GM18499 (cell line): ENCODE data around the gene SLC39A8.

ENCODE experiments used
- ATAC-seq: cut with Tn5 transposase; IDR thresholded peaks from one replicate; pipeline ENCODE4 v1.9.1; 2021; ENCODE audit warnings: moderate number of reproducible peaks; ENCODE audit not compliant: insufficient read depth, unreplicated experiment

The SLC39A8 gene

GRCh38 chr4:102342404-102343074 is 2.7 kb downstream of the SLC39A8 start:
- ATAC-seq = no peak

- ATAC-seq = no peak
Measured at GRCh38 chr4:102341201-102341600, 4.1 kb downstream of the SLC39A8 start.

- ATAC-seq = no peak
Measured at GRCh38 chr4:102339018-102339417, 6.3 kb downstream of the SLC39A8 start.

GRCh38 chr4:102338405-102338804 is 6.9 kb downstream of the SLC39A8 start:
- no peak for ATAC-seq

GRCh38 chr4:102335616-102336015 is 9.7 kb downstream of the SLC39A8 start:
- ATAC-seq = no peak

GRCh38 chr4:102334624-102335023 is 10.7 kb downstream of the SLC39A8 start:
- no peak for ATAC-seq

GRCh38 chr4:102333787-102334186 is 11.5 kb downstream of the SLC39A8 start:
- ATAC-seq = no peak

GRCh38 chr4:102328045-102328444 is 17.2 kb downstream of the SLC39A8 start:
- ATAC-seq = no peak

GRCh38 chr4:102326951-102327350 is 18.3 kb downstream of the SLC39A8 start:
- no peak for ATAC-seq

GRCh38 chr4:102324730-102325129 is 20.6 kb downstream of the SLC39A8 start:
- no peak for ATAC-seq

- ATAC-seq = no peak
Measured at GRCh38 chr4:102322736-102323135, 22.5 kb downstream of the SLC39A8 start.

GRCh38 chr4:102321260-102321995 is 23.9 kb downstream of the SLC39A8 start:
- peak; percentile 96 for ATAC-seq

GRCh38 chr4:102319594-102319993 is 25.7 kb downstream of the SLC39A8 start:
- no peak for ATAC-seq

- no peak for ATAC-seq
Measured at GRCh38 chr4:102318526-102318925, 26.8 kb downstream of the SLC39A8 start.

- no peak for ATAC-seq
Measured at GRCh38 chr4:102318105-102318504, 27.2 kb downstream of the SLC39A8 start.

- ATAC-seq = no peak
Measured at GRCh38 chr4:102317459-102317858, 27.8 kb downstream of the SLC39A8 start.

- ATAC-seq = no peak
Measured at GRCh38 chr4:102316585-102316984, 28.7 kb downstream of the SLC39A8 start.

GRCh38 chr4:102315532-102315931 is 29.8 kb downstream of the SLC39A8 start:
- ATAC-seq = no peak

- no peak for ATAC-seq
Measured at GRCh38 chr4:102312417-102312816, 32.9 kb downstream of the SLC39A8 start.

- no peak for ATAC-seq
Measured at GRCh38 chr4:102311912-102312311, 33.4 kb downstream of the SLC39A8 start.

GRCh38 chr4:102311407-102311806 is 33.9 kb downstream of the SLC39A8 start:
- ATAC-seq = no peak
